IPS DF 19.7 (cell line): Measurements from ENCODE around the gene FOXA3.
"Not testable (repeated sequence)": the region's sequence is repeated elsewhere in the genome, so short reads cannot be mapped to it uniquely, and the experiment has no call there.

ENCODE experiments used
- DNase-seq: peaks from one replicate; pipeline ENCODE4 v3.0.0-alpha.2; 2013; ENCODE audit warnings: low read depth, low spot score

The FOXA3 gene

GRCh38 chr19:45828523-45828922, 35.6 kb upstream of the FOXA3 start:
- DNase-seq: no peak

- DNase-seq: no peak
Measured at GRCh38 chr19:45828945-45829344, 35.2 kb upstream of the FOXA3 start.

GRCh38 chr19:45834970-45835369, 29.2 kb upstream of the FOXA3 start:
- no peak for DNase-seq

- no peak for DNase-seq
Measured at GRCh38 chr19:45842198-45842597, 21.9 kb upstream of the FOXA3 start.

GRCh38 chr19:45847663-45848062, 16.5 kb upstream of the FOXA3 start:
- no peak for DNase-seq

GRCh38 chr19:45848922-45849321, 15.2 kb upstream of the FOXA3 start:
- no peak for DNase-seq

- no peak for DNase-seq
Measured at GRCh38 chr19:45852145-45852750, 11.9 kb upstream of the FOXA3 start.

- DNase-seq: no peak
Measured at GRCh38 chr19:45852983-45853382, 11.1 kb upstream of the FOXA3 start.

- DNase-seq: no peak
Measured at GRCh38 chr19:45854167-45854778, 9.9 kb upstream of the FOXA3 start.

- DNase-seq: no peak
Measured at GRCh38 chr19:45860359-45861259, 3.5 kb upstream of the FOXA3 start.

GRCh38 chr19:45862271-45862563, 1.9 kb upstream of the FOXA3 start:
- DNase-seq: no peak

- peak; percentile 96 for DNase-seq
Measured at GRCh38 chr19:45862564-45863334, 1.4 kb upstream of the FOXA3 start, which contains the start of gene SYMPK. SYMPK (minus strand) TSS chr19:45863147; CDS start chr19:45854495, 8,652 bp downstream.

- no peak for DNase-seq
Measured at GRCh38 chr19:45863335-45863839, 739 bp upstream of the FOXA3 start.

- no peak for DNase-seq
Measured at GRCh38 chr19:45864629-45865082, 530 bp downstream of the FOXA3 start.

GRCh38 chr19:45865269-45865948, 1.3 kb downstream of the FOXA3 start:
- DNase-seq: no peak

- no peak for DNase-seq
Measured at GRCh38 chr19:45866400-45867176, 2.5 kb downstream of the FOXA3 start.

- DNase-seq: not testable (repeated sequence)
Measured at GRCh38 chr19:45867241-45867640, 3.1 kb downstream of the FOXA3 start.

GRCh38 chr19:45870798-45871197, 6.7 kb downstream of the FOXA3 start:
- DNase-seq: no peak

GRCh38 chr19:45872095-45872919, 8.2 kb downstream of the FOXA3 start:
- DNase-seq: no peak
